ENCODE measurements around the gene TMEM175.

The TMEM175 gene

DNA sequence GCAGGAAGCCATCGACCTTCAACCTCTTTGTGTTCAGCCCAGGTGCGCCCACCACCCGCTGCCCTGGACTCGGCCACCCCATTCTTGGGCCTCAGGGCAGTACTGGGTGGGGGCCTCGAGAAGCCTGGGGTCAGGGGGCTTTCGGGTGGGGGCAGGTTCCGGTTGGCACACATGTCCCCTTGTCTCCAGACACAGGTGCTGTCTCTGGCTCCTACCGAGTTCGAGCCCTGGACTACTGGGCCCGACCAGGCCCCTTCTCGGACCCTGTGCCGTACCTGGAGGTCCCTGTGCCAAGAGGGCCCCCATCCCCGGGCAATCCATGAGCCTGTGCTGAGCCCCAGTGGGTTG is 71.8 kb downstream of the TMEM175 start:
- no peak for DNase-seq (ENCODE audit: low read depth)

DNA sequence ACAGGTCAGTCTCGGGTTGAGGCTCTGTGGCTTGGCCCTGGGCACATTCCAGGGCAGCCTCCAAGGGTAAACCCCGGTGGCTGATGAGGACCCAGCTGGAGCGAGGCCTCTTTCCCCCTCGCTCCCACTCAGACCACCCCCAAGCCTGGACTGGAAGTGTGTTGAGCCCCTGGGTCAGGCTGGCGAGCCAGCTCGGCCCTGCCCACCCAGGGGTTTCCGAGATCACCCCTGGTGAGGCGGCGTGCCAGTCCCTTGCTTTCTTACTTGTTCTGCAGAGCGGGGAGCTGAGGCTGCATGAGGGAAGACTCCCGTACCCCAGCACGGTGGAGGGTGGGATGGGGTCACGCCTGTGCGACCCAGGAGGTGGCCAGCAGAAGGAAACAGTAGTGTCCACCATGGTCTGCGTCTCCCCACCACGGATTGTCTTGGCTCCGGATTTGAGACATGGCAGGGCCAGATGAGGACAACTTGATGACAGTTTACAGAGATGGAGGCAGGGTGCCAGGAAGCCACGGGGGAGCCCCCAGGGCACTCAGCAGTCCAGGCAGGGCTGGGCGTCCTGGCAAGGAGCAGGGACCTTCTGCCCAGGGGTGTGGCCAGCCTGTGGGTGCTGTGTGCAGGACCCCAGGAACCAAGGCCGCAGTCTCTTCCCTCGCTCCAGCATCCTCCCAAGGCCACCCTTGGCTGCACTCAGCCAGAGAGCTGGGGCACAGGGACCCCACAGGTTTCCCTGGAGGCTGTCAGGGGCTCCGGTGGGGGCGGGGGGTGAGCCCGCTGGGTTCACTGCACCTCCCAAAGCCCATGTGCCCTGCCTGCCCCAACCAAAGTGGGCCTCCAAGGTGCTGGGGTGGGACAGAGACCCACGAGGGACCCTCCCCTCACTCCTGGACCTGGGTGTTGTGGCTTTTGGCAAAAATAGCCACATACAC is 72.6 kb downstream of the TMEM175 start:
- DNase-seq (ENCODE audit: low read depth) = no peak

DNA sequence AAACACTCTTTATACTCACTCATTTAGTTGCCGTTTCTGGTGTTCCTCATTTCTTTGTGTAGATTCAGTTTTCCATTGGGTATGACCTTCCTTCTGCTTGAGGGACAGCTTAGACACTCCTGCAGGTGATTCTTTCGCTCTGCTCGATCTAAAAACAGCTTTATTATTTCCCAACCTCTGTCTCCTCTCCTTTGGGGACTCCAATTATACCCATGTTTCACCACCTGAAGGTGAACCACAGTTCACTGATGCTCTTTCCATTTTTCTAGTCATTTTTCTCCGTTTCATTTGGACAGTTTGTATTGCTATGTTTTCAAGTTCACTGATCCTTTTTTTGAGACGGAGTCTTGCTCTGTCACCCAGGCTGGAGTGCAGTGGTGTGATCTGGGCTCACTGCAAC is 74.6 kb downstream of the TMEM175 start:
- DNase-seq (ENCODE audit: low read depth) = no peak
